Measurements from ENCODE around the gene NADSYN1. TPM values are rescaled to one million over a fixed set of nuclear protein-coding genes. Genes with fewer than 3 reads are reported as not detected.

NADSYN1 gene
- total RNA-seq, 2 donors from 2014 or later: 45.7 to 71.2 TPM

DNA sequence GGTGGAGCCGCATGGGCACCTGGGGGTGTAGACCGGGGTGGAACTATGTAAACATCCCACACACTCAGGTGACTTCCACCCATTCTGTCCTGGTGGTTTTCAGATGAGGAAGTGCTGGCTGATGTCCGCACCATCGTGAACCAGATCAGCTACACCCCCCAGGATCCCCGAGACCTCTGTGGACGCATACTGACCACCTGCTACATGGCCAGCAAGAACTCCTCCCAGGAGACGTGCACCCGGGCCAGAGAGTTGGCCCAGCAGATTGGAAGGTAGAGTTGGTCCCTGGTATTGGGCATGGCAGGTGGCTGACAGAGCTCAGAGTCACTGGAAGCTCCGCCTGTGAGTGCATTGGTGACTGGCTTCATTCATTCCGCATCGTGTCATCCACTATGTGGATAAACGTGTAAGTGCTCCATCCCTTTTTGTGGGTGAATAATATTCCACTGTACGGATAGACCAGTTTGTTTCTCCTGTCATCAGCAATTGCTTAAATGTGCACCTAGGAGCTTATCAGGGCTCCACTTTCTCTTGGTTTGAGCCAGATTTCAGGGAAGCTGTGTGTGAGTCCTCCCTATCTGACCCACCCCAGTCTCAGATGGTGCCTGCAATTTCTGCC lies 29.9 kb downstream of the NADSYN1 start:
- TF ChIP-seq POLR2A (IDR thresholded peaks at IDR 0.05): no peak
- TF ChIP-seq, protein P1, sequence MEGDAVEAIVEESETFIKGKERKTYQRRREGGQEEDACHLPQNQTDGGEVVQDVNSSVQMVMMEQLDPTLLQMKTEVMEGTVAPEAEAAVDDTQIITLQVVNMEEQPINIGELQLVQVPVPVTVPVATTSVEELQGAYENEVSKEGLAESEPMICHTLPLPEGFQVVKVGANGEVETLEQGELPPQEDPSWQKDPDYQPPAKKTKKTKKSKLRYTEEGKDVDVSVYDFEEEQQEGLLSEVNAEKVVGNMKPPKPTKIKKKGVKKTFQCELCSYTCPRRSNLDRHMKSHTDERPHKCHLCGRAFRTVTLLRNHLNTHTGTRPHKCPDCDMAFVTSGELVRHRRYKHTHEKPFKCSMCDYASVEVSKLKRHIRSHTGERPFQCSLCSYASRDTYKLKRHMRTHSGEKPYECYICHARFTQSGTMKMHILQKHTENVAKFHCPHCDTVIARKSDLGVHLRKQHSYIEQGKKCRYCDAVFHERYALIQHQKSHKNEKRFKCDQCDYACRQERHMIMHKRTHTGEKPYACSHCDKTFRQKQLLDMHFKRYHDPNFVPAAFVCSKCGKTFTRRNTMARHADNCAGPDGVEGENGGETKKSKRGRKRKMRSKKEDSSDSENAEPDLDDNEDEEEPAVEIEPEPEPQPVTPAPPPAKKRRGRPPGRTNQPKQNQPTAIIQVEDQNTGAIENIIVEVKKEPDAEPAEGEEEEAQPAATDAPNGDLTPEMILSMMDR (IDR thresholded peaks at IDR 0.05): no peak
- Histone ChIP-seq H3K4me3 (no peak overlapping the region), H3K4me1 (no peaks in the 10 kb centered on the region), H3K27ac (no peak overlapping the region), H3K27me3 (no peaks in the 10 kb centered on the region), H3K36me3 (replicated peaks in 1 of 2; ENCODE audit: insufficient read depth in 1 of 2, low read depth in 2 of 2) (peaks cover 10 to 27% of the 10 kb centered on the region in 2 donors), H3K9me3 (no peaks in the 10 kb centered on the region)
- 99 to 100% methylated on average over 9 to 13 of the region's 13 CpGs for WGBS, 2 donors
- intact Hi-C loops (cut with DNase I): no loop called here
- no peak for ATAC-seq
- no peak for DNase-seq

DNA sequence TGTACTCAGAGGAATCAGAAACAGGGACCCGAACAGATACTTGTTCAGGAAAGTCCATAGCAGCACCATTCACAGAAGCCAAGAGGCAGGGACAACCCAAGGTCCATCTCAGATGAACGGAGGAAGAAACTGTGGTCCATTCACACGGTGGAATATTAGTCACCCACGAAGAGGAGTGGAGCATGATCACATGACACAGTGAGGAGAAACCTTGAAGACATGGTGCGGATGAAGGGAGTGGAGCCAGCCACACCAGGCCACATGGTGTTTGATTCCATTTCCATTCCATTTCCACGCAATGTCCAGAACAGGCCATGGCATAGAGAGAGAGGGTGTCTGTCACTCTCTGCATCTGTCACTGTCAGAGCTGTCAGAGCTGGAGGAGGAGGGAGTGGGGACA lies 30.7 kb downstream of the NADSYN1 start:
- WGBS, 2 donors: 83 to 90% methylated on average over 6 of the region's 6 CpGs
- Histone ChIP-seq H3K27me3 (no peaks in the 10 kb centered on the region), H3K4me1 (no peaks in the 10 kb centered on the region), H3K9me3 (no peaks in the 10 kb centered on the region), H3K36me3 (replicated peaks in 1 of 2; ENCODE audit: insufficient read depth in 1 of 2, low read depth in 2 of 2) (peaks cover 10 to 27% of the 10 kb centered on the region in 2 donors), H3K27ac (no peak overlapping the region), H3K4me3 (no peak overlapping the region)
- ATAC-seq (no peak), DNase-seq (no peak)
- no peak for TF ChIP-seq POLR2A (IDR thresholded peaks at IDR 0.05)
- intact Hi-C loops (cut with DNase I): no loop called here

DNA sequence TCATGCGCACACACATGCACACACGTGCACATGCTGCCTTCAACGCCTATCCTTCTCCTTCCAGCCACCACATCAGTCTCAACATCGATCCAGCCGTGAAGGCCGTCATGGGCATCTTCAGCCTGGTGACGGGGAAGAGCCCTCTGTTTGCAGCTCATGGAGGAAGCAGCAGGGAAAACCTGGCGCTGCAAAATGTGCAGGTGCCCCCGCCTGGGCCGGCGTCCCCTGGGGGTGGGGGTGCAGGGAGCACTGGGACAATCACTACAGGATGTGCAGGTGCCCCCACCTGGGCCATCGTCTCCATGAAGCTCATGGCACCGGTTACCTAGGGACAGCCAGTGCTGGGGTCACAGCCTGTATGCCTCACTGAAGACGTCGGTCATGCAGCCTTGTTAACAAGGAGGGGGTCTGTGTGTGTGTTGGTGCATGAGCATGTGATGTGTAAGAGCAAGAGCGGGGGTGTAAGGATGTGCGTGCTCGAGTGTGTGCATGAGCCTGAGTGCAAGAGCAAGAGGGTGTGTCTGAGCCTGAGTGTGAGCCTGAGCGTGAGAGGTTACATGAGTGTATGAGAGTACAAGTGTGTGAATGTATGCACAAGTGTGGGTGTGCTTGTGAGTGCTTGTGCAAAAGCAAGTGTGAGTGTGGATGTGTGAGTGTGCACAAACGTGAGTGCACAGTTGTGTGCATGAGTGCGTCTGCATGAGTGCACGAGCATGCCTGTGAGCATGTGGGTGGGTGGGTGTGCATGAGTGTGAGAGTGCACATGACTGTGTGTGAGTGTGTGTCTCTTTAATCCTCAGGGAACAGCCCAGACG lies 31.5 kb downstream of the NADSYN1 start:
- no peak for TF ChIP-seq POLR2A (IDR thresholded peaks at IDR 0.05)
- TF ChIP-seq, protein P1 (IDR thresholded peaks at IDR 0.05): no peak
- intact Hi-C loops (cut with DNase I): no loop called here
- Histone ChIP-seq H3K9me3 (no peaks in the 10 kb centered on the region), H3K27me3 (no peaks in the 10 kb centered on the region), H3K36me3 (replicated peaks in 1 of 2; ENCODE audit: insufficient read depth in 1 of 2, low read depth in 2 of 2) (peaks cover 10 to 27% of the 10 kb centered on the region in 2 donors), H3K4me1 (no peaks in the 10 kb centered on the region), H3K27ac (no peak overlapping the region), H3K4me3 (no peak overlapping the region)
- DNase-seq (peak in 1 of 4 donors; percentile 2), ATAC-seq (no peak)
- 90 to 91% methylated on average over 23 of the region's 23 CpGs for WGBS, 2 donors

DNA sequence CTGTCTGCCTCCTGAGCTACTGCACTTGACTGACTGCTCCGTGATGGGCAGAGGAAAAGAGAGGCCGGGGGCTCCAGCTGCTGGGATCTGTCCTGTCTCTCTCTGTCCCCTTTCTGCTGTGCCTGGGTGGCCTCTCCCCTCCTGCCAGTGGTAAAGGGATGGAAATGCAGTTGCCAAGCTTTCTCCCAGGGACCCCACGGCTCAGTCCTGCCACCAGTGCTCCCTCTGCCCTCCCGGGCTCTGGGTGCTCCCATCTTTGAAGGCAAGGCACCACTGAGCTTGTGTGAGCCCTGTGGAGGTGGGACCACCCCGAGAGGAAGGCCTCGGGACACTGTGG lies 32.0 kb downstream of the NADSYN1 start:
- Histone ChIP-seq H3K4me3 (no peak overlapping the region), H3K9me3 (no peaks in the 10 kb centered on the region), H3K4me1 (no peaks in the 10 kb centered on the region), H3K36me3 (replicated peaks in 1 of 2; ENCODE audit: insufficient read depth in 1 of 2, low read depth in 2 of 2) (peaks cover 10 to 27% of the 10 kb centered on the region in 2 donors), H3K27ac (no peak overlapping the region), H3K27me3 (no peaks in the 10 kb centered on the region)
- DNase-seq (peak in 1 of 4 donors; percentile 0), ATAC-seq (no peak)
- intact Hi-C loops (cut with DNase I): no loop called here
- TF ChIP-seq, protein P1 (IDR thresholded peaks at IDR 0.05): no peak
- no peak for TF ChIP-seq POLR2A (IDR thresholded peaks at IDR 0.05)
- 86 to 92% methylated on average over 5 to 6 of the region's 6 CpGs for WGBS, 2 donors

DNA sequence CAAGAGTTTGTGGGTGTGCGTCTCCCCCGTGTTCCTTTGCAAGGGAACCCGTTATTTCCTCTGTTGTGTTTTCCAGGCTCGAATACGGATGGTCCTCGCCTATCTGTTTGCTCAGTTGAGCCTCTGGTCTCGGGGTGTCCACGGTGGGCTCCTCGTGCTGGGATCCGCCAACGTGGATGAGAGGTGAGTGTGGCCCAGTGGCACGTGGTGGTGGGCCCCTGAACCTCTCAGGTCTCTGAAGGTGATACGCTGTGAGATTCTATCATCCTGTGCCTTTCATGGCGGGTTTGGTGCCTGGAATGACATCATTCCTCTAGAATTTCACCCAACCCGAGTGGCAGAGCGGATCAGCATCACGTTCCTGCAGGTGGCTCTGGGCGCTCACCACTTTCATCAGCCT lies 32.5 kb downstream of the NADSYN1 start:
- Histone ChIP-seq H3K27ac (no peak overlapping the region), H3K36me3 (replicated peaks in 1 of 2; ENCODE audit: insufficient read depth in 1 of 2, low read depth in 2 of 2) (peaks cover 10 to 27% of the 10 kb centered on the region in 2 donors), H3K4me3 (no peak overlapping the region), H3K4me1 (no peaks in the 10 kb centered on the region), H3K27me3 (no peaks in the 10 kb centered on the region), H3K9me3 (no peaks in the 10 kb centered on the region)
- WGBS, 2 donors: 95 to 97% methylated on average over 11 to 18 of the region's 18 CpGs
- intact Hi-C loops (cut with DNase I): no loop called here
- no peak for ATAC-seq
- DNase-seq: no peak
- no peak for TF ChIP-seq POLR2A (IDR thresholded peaks at IDR 0.05)
- TF ChIP-seq, protein P1 (IDR thresholded peaks at IDR 0.05): no peak

All from body of pancreas (tissue), 4 donors.